PC-3 (cell line): ENCODE data around the gene DGKB.

Experiments
- EZH2 ChIP-seq: fragments of 300-600 bp; sonication (generic); IDR thresholded peaks from one replicate; pipeline ENCODE4 v1.6.1; 2017; ENCODE audit warnings: antibody characterized with exemption, mild to moderate bottlenecking, low read length; ENCODE audit not compliant: unreplicated experiment
- TF ChIP-seq, protein P1 (sequence below): fragments of 300-600 bp; sonication (generic); conservative IDR thresholded peaks from 2 replicates; pipeline ENCODE4 v1.5.1; 2017; ENCODE audit warnings: antibody characterized with exemption, low read depth, mild to moderate bottlenecking, low read length

DNA sequence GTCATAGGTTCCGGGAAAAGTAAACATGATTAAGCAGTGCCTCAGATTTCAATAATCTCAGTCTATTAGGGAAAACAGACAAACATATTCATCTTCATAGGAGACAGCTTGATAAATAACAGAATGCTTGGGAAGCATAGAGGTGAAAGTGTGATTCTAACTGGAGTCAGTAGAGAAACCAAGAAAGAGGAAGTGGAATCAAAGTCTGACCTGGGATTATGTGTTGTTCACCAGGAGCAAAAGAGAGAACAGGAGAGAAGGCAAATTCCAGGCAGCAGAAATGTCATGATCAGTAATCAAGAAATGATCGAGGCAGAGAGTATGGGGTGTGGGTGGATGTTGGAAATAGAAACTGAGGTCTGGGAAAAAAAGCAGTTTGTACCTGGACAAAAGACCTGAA, 43.7 kb downstream of the DGKB start:
- TF ChIP-seq, protein P1, sequence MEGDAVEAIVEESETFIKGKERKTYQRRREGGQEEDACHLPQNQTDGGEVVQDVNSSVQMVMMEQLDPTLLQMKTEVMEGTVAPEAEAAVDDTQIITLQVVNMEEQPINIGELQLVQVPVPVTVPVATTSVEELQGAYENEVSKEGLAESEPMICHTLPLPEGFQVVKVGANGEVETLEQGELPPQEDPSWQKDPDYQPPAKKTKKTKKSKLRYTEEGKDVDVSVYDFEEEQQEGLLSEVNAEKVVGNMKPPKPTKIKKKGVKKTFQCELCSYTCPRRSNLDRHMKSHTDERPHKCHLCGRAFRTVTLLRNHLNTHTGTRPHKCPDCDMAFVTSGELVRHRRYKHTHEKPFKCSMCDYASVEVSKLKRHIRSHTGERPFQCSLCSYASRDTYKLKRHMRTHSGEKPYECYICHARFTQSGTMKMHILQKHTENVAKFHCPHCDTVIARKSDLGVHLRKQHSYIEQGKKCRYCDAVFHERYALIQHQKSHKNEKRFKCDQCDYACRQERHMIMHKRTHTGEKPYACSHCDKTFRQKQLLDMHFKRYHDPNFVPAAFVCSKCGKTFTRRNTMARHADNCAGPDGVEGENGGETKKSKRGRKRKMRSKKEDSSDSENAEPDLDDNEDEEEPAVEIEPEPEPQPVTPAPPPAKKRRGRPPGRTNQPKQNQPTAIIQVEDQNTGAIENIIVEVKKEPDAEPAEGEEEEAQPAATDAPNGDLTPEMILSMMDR, result no peak
- no peak for TF ChIP-seq EZH2
